RCC 7860 (cell line): ENCODE results near the gene SQSTM1.
"Not testable (repeated sequence)": the region's sequence is repeated elsewhere in the genome, so short reads cannot be mapped to it uniquely, and the experiment has no call there.

ENCODE experiments used
- DNase-seq: peaks from one replicate; pipeline ENCODE4 v3.0.0-alpha.2; 2015; ENCODE audit warnings: low spot score
- FAIRE-seq: peaks from 2 replicates; lab custom pipeline; 2012; peaks lifted over from hg19 to GRCh38; lab: Jason Lieb, UNC

SQSTM1 gene

DNA sequence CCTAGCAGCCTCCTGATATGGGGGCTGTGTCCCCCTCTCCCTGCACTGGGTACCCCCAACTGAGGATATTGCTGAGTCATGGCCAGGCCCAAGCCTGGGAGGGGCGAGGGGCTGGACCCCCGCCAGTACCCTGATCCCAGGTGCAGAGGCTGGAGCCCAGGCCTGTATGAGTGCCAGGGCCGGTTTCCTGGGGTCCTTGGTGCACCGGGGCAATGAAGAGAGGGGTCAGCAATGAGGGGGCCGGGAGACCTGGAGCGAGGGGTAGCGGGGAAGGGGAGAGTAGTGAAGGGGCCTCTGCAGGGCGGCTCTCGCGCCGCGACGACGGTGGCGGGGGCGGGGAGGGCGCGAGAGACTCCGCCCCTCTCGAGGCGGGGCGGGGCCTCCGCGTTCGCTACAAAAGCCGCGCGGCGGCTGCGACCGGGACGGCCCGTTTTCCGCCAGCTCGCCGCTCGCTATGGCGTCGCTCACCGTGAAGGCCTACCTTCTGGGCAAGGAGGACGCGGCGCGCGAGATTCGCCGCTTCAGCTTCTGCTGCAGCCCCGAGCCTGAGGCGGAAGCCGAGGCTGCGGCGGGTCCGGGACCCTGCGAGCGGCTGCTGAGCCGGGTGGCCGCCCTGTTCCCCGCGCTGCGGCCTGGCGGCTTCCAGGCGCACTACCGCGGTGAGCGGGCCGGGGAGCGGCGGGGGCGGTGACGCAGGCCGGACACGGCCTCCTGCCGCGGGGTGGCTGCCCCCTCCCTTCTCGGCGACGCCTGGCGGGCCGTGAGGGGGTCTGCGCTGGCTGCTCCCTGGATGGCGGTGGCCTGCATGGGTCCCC lies at the start of gene SQSTM1:
SQSTM1 (plus strand) TSS at position 423 of the 815 bp plus-strand sequence; CDS start at position 455, 32 bp downstream.
- FAIRE-seq: no peak
- peak; percentile 51 for DNase-seq

DNA sequence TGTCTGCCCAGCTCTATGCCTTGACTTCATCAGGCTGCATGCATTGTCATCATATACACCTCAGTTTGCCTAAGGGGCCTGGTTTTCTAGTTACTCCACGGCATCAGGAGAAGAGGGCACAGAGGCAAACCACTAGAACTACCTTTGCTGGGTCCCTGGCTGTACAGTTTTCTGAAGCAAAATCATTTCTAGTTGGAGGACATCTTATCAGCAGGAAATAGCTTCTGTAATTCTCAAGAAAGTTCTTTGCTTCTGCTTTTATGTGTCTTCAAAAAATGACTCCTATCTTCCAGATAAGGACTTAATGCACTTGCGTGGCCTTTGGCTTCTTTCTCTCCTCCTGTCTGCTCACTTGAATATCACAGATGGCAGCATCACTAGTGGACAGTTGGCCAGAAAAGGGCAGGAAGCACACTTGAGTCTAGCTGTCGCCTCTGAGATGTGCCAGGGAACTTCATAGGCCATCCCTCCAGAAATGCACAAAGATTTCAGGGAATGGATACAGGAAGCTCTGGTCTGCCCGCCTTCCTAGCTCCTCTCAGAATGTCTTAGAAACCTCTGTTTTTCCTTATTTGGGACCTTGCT lies 49.3 kb upstream of the SQSTM1 start:
- DNase-seq (no peak), FAIRE-seq (no peak)

DNA sequence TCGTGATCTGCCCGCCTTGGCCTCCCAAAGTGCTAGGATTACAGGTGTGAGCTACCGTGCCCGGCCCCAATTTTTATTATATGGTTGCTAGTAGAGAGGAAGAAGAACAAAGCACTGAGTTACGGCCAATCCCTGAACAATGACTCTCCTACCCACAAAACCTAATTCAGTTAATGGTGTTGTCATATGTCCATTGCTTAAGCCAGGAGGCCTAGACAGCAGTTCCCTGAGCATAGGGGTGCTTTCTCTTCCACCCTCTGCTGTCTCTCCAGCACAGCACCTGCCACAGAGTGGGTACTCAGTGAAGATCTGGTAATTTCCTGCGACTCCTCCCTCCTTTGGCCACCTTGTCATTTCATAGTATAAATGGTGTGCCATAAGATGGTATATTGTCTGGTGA lies 48.4 kb upstream of the SQSTM1 start:
- FAIRE-seq: no peak
- DNase-seq: no peak

DNA sequence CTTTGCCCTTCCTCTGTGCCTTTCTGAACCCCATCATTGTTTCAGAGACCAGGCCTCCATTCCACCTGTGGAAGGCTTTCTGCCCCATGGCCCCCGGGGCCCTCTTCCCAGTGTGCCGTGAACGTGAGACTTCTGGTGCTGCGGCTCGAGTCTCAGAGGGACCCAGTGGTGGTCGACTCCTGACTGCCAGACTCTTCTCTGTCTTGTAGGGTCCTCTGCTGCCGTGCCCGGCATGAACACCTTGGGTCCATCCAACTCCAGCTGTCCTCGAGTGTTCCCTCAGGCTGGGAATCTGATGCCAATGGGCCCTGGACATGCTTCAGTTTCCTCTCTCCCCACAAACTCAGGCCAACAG lies 47.0 kb upstream of the SQSTM1 start:
- FAIRE-seq: no peak
- no peak for DNase-seq

DNA sequence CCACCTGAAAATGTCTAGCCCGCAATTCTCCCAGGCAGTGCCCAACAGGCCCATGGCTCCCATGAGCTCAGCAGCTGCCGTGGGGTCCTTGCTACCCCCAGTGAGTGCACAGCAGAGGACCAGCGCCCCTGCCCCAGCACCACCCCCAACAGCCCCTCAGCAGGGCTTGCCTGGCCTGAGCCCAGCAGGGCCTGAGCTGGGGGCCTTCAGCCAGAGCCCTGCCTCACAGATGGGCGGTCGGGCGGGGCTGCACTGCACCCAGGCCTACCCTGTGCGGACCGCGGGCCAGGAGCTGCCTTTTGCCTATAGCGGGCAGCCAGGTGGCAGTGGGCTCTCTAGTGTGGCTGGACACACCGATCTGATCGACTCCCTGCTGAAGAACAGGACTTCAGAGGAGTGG lies 46.3 kb upstream of the SQSTM1 start:
- DNase-seq: no peak
- no peak for FAIRE-seq

DNA sequence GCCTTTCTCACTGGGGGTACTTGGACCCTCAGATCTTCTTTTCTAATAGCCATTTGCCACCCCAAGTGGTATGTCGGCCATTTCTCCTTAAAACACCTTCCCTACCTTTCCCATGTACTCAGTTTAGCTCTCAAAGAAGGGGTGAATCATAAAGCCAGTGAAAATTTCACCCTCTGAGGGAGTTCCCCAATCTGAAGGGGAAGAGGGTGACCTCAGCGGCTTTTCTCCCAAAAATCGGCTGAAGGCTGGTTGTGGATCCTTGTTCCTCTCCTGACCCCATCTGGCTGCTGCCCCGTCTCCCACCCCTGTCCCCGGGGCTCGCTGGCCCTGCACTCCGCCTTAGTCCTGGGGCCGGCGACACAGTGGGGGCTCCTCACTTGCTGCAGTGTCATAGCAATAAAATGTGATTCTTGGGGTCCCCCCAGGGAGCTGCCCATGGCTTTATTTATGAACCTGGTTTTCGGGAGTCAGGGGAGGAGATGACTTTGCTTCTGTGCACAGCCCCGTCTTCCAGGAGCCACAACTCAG lies 44.2 kb upstream of the SQSTM1 start:
- no peak for DNase-seq
- no peak for FAIRE-seq

DNA sequence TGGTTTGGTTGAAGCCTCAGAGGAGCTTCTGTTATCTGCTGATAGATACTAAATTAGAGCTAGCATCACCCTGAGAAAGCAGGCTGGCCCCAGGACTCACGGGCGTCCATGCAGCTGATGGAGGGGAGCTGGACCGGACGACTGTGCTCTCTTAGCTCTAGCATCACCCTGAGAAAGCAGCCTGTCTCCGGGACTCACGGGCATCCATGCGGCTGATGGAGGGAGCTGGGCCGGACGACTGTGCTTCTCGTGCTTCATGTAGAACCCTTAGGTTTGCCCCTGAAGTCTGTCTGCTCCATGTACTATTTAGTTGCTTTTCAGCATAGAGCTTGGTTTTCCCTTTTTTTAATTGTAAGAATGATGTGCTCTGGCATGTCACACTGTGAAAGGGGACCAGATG lies 43.2 kb upstream of the SQSTM1 start:
- no peak for FAIRE-seq

DNA sequence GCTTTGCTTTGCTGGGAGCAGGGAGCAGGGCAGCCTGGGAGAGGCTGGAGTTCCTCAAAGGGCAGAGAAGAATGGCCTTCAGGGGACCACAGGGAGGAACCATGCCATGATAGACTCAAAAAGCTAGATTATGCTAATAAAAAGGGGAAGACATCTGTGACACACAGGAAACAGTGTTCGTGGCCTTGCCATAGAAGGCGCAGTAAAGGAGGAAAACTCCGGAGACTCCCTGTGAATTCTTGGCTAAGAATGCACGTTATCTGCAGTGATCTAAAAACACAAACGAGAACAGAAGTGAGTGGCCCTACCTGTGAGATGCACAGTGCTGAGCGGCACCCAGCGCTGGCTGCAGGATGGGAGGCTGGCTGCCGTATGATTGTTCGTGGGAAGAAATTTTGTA lies 42.8 kb upstream of the SQSTM1 start:
- no peak for DNase-seq

More for the DNA sequence above, 43.2 kb upstream of the SQSTM1 start:
- no peak for DNase-seq

DNA sequence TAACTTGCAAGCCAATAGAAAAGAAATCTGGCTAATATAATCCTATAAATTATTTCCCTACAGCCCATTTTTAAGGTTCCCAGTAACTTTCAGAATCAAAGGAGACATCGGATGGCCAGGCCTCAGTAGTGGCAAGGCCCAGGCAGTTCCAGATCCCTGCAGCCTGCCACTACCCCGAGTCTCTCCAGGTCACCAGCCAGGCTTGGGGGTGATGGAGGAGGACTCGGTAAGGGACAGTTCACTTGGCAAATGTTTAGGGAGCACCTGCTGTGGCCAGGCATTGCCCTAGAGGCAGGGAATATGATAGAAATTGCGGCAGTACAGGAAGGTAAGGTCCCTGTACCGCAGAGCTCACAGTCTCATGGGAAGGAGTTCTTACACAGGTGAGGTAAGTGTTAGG lies 42.1 kb upstream of the SQSTM1 start:
- FAIRE-seq (no peak), DNase-seq (no peak)

More for the DNA sequence above, 42.8 kb upstream of the SQSTM1 start:
- FAIRE-seq: no peak

DNA sequence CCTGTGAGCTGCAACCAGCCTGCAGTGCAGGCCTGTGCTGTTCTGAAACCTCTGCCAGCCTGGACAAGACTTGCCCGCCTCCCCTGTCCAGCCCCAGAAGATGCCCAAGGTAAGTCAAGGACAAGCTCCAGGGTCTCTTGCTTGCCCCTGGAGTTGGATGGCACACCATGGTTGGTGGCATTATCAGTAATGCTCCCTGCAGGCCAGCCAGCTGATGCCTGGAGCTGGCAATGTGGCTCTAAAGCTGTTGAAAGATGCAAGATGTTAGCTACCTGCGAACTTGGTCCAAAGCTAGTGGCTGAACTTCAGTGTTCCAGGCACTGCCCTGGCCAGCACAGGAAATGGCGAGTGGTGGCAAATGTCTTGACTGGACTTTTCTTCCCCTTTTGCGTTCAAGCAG lies 40.9 kb upstream of the SQSTM1 start:
- FAIRE-seq (no peak), DNase-seq (no peak)

DNA sequence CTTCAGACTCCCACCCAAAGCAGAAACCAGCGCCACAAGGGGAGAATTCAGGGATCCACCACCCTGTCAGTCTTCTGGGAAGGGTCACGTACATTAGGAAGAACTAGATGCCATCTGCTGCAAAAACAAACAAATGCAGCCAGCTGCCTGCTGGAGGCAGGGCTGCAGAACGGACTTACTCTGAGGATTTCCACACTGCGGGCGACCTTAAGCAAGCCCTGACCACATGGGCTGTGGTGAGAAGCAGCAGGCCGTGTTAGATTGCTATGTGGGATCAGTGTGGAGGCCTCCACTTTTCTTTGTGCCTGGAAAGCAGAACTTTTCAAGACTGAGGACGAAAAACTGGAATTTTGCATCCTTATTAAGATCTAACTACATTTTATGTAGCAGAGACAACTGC lies 40.3 kb upstream of the SQSTM1 start:
- FAIRE-seq: no peak
- no peak for DNase-seq

DNA sequence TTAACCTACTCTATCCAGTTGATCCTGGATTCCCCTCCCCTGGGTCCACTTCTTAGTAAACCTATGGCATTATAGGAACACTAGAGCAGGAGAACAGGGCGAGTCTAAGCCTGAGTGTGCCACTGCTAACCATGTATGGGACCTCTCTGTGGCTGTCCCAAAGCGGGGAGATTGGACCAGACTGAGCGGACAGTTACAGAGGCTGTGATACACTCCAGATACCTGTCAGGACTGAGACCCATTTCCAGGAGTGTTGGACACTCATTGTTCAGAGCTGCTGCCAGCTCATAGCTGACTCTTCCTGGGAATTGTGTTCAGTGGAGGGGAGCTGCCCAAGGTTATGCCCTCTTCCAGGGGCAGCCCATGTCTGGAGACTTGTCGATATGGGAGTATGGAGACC lies 38.9 kb upstream of the SQSTM1 start:
- FAIRE-seq: no peak
- no peak for DNase-seq

DNA sequence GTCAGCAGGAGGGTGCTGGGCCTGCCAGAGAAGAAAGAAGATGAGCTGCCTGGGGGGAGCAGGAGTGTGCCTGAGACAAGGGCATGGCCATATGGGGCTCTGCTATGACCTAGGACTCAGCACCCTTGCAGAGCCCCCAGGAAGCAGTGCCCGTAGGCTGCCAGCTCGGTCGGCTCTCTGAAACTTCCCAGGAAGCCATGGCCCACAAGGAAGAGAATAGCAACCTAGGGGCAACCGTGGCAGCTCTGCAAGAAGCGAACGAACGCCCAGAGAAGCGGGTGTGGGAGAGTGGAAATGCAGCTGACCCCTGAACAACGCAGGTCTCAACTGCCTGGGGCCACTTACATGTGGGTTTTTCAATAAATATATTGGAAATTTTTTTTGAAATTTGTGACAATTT lies 37.6 kb upstream of the SQSTM1 start:
- DNase-seq (no peak), FAIRE-seq (no peak)

DNA sequence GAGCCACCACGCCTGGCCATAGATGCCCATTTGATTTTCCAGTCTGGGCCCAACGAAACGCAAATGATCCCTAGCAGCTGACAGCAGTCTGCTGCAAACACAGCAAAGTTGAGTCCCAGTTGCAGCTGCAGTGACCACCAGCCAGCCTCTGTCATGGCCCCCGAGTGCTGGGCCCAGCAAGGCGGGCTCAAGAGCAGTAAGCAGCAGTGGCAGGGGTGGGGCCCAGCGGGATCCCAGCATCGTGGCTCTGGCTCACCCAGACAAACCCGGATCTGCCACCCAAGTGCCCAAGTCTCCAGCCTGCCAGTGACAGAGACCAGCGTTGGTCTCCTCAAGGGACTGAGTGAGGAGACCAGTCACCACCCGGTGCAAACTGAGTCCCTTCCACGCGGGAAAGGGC lies 33.8 kb upstream of the SQSTM1 start:
- DNase-seq: no peak
- no peak for FAIRE-seq

DNA sequence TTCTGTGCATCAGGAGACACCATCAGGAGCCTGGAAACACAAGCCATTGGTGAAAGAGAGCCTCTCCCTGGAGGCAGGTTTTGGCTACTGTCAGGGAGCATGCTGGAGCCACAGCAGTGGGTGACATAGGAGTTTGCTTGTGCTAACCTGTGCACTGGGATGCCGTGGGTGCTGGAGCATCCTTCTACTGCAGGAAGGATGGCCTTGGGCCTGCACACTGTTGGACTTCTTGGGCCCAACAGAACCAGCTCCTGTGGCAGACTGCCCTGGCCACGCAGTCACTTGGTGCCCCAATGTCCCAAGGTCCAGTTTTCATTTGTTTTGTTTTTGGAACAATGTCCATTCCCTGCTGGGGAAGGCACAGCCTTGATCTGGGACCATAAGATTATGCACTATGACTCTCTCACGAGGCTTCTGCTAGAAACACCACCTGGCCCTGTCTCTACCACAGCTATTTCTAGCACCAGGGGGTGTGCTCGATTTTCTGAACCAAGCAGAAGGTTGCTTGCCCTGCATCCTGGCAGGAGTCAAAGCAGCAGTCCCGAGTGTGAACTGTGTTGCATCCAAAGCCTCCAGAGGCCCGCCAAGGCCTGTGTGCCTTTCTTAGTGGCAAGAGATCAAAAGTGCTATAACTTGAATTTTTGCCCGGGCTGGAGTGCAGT lies 32.4 kb upstream of the SQSTM1 start:
- FAIRE-seq: no peak

DNA sequence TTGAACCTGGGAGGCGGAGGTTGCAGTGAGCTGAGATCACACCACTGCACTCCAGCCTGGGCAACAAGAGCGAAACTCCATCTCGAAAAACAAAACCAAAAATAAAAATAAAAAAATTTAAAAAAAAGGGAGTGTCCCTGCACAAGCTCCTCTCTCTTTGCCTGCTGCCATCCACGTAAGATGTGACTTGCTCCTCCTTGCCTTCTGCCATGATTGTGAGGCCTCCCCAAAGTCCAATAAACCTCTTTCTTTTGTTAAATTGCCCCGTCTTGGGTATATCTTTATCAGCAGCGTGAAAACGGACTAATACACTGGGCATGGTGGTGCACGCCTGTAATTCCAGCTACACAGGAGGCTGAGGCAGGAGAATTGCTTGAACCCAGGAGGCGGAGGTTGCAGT lies 31.4 kb upstream of the SQSTM1 start:
- FAIRE-seq, DNase-seq: not testable (repeated sequence)

More for the DNA sequence above, 32.4 kb upstream of the SQSTM1 start:
- no peak for DNase-seq

DNA sequence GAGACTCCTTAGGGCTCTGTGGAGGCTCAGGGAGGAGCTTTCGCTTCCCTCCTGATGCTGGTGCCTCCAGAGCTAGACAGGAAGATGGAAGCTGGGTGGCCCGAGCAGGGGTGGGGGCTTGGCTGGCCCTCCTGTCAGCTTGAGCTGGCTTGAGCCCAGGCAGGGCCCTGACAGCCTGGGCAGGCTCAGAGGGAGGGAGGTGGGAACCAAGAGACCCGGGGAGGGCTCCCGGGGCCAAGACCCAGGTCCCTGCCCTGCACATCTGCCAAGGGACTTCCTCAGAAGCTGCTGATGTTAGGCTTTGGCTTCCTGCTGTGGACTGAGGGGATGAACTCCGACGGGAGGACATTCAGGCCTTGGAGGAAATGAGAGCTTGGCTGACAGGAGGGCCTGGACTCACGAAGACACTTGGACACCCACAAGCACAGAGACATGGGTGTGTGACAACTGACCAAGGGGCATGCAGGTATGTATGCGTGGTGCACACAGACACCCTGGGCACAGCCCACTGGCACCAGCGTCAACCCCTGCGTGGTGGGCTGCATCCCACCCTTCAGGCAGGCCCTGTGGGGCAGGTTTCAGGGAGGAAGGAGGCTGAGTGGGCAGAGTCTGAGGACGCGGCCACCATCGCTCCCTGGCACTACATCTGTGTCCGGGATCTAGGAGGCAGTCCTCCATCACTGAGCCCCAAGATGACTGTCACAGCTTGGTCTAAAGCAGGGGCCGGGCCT lies 28.7 kb upstream of the SQSTM1 start:
- DNase-seq (no peak), FAIRE-seq (no peak)

DNA sequence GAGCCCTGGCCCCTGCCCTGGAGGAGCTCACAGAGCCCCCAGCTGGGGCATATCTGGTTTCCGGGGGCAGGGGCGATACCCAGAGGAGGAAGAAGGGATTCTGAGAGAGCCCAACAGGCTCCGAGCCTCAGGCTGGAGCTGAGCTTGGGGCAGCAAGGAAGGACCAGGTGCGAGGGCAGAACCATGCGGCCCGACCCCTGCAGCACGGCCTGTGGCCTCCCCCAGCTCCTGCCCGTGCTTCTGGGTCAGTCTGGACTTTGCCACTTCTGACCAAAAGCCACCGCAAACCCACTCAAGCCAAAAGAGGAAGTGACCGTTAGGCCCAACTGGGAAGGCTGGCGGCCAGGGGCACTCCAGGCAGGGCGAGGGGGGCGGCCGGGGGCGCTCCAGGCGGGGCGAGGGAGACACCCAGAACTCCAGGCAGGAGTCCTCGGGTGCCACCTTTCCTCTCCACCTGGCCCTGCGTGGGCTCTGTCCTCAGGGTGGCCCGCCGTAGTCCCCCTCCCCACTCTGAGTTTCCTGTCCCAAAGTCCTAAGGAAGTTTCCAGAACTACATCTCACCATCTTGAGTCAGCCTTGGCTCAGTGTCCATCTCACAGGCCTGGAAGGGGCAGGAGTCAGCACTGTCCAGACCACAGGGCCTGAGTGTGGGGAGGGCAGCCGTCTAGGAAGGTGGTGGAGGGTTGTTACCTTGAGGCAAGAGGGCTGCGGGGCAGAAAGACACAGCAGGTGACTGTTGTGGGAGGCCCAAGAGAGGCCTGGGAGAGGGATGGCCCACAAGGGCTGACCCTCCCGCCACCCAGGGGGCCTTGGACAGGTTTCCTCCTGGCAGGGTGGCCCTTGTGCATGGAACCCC lies 27.9 kb upstream of the SQSTM1 start:
- no peak for FAIRE-seq
- DNase-seq: no peak

DNA sequence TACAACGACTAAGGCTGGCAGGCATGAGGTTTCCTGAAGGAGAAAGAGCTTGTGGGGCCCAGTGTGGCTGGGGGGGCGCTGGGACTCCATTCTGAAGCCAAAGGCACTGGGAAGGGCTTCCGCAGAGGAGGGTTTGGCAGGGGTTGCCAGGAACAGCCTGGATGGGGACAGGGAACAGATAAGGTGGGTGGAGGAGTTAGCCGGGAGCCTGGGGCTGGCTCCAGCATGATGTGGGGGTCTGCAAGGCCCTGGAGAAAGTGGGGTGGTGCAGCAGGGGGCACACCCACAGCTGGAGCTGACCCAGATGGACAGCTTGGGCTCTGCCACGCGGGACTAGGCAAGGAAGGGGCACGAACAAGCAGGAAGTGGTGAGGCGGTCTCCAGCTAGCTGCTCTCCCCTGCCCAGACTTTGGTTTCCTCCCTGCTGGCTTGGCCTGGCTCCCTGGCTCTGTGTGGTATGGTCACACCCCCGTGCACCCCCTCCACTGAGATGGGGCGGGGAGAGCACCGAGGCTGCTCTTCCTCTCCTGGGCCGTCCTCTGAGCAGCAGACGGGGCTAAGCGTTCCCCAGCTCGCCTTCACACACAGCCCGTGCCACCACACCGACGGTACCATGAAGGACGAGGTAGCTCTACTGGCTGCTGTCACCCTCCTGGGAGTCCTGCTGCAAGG lies 27.1 kb upstream of the SQSTM1 start, which contains the start of gene LTC4S:
LTC4S (plus strand) TSS at position 519 of the 672 bp plus-strand sequence; CDS start at position 614, 95 bp downstream.
- FAIRE-seq (no peak), DNase-seq (peak; percentile 42)

DNA sequence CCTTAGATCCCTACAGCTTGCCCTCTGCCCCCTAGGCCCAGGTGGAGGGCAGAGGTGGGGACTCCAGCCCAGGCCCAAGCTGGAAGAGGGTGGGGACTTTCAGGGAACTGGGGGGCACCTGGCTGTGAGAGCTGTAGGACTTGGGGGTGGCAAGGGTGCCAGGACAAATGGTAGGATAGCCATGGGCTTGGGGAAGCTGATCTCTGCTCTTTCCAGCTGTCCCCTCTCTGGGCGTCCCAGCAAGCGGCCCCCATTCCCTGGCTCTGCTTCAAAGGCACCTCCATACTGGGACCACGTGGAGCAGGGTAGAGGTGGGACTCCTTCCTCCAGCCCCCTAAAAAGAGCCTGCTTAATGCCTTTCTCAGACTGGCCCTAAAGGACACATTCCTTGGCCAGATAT lies 26.5 kb upstream of the SQSTM1 start:
- FAIRE-seq (no peak), DNase-seq (no peak)
